Measurements from ENCODE around the gene RASD2. TPM values are rescaled to one million over a fixed set of nuclear protein-coding genes. Genes with fewer than 3 reads are reported as not detected.
A peak's percentile ranks its signal among the peaks of the same experiment; 100 is the strongest.

RASD2 gene
- total RNA-seq, 1 donor from 2014 or later = 3.6 TPM

DNA sequence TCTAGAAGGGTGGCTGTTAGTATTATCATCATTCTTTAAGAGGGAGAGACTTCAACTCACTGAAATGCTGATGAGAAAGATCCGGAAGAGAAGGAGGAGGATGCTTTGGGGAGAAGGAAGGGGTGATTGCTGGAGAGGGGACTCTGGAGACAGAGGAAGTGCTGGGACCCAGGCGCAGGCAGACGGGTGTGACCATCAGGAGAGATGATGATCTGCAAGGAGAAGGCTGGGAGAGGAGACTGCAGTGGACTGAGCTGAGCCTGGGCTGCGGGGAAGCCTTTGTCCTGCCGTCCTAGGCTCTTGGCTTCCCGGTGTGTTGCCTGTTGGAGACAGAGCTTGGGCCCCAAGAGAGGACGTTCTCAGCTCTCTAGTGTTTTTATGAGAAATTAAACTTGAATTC lies 22.6 kb downstream of the RASD2 start:
- ATAC-seq = no peak
- no peaks in the 10 kb centered on the region for H3K36me3 ChIP-seq
- H3K4me3 ChIP-seq = no peak overlapping the region
- H3K9me3 ChIP-seq = no peaks in the 10 kb centered on the region
- intact Hi-C loops (cut with DNase I) = no loop called here
- H3K4me1 ChIP-seq = peaks cover 3% of the 10 kb centered on the region
- no peak overlapping the region for H3K27ac ChIP-seq
- TF ChIP-seq, protein P1, sequence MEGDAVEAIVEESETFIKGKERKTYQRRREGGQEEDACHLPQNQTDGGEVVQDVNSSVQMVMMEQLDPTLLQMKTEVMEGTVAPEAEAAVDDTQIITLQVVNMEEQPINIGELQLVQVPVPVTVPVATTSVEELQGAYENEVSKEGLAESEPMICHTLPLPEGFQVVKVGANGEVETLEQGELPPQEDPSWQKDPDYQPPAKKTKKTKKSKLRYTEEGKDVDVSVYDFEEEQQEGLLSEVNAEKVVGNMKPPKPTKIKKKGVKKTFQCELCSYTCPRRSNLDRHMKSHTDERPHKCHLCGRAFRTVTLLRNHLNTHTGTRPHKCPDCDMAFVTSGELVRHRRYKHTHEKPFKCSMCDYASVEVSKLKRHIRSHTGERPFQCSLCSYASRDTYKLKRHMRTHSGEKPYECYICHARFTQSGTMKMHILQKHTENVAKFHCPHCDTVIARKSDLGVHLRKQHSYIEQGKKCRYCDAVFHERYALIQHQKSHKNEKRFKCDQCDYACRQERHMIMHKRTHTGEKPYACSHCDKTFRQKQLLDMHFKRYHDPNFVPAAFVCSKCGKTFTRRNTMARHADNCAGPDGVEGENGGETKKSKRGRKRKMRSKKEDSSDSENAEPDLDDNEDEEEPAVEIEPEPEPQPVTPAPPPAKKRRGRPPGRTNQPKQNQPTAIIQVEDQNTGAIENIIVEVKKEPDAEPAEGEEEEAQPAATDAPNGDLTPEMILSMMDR (IDR thresholded peaks at IDR 0.05) = no peak
- no peak for DNase-seq
- no peaks in the 10 kb centered on the region for H3K27me3 ChIP-seq (ENCODE audit: low read depth)

DNA sequence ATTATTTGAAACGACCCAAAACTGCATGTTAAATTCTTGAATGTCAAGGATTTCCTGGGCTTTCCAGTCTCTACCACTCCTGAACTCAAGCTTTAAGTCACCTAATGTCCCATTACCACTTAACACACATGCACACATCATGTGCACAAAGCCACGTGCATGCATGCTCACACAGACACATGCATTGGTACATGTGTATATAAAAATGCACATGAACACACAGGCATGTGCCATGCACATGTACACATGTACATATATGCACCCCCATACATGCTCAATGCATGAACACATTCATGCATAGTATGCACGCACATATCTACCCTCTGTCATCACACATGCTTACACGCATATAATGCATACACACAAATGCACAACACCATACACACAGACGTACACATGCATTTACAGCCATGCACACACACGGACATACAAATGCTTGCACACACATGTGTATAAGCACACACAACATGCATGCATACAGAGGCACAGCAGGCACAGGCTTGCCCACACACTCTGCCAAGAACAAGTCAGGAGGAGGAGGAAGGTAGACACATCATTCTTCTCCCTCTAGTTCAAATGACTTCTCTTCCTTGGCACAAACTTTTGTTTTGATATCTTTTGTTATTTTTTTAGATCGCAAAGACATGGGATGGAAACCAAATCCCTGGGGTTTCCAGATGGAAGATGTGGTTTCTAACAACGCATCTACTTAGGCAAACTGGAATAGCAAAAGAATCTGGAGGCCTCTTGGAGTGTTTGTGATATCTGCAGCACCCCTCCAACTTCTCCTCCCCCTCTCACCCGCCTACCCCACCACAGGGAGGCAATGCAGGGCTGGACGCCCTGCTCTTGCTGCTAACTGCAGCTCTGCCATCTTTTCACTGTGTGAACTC lies 24.6 kb downstream of the RASD2 start:
- Histone ChIP-seq H3K27ac (no peak overlapping the region), H3K4me1 (peaks cover 3% of the 10 kb centered on the region), H3K36me3 (no peaks in the 10 kb centered on the region), H3K4me3 (no peak overlapping the region), H3K27me3 (ENCODE audit: low read depth) (peaks cover 4% of the 10 kb centered on the region), H3K9me3 (no peaks in the 10 kb centered on the region)
- DNase-seq (no peak), ATAC-seq (no peak)
- intact Hi-C loops (cut with DNase I) = no loop called here
- TF ChIP-seq, protein P1 (IDR thresholded peaks at IDR 0.05) = no peak

DNA sequence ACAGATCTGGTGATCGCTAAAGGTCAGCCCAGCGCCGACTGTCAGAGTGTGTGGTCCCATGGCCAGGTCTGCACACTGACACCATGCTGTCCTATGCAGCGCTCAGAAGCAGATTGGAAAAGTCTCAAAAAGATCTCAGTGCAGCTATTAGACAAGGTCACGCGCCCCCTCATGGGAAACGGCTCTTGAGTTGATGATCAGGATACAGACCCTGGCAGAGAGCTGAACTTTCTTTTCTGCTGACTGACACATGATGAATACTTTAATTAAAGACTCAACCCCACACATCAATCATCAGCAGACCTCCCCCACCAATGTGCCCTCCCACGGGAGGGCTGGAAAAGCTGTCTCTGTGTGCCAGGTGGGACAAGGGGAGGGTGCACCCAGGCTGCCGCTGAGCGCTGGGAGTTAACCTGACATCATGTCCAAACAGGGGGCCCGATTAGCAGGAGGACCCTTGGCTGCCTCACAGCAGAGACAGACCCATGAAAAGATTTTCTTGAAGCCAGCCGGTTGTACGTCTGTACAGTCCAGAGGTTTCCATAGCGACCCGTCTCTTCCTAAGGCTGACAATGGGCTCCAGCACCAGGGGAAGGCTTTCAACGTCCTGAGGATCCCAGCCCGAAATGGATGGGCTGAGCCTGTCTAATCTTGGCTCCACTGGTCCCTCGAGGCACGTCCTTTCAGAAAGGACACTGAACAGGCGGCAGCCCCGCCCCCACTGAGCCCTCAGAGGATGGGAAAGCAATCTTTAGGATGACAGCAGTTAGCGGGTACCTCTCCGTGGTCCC lies 26.9 kb downstream of the RASD2 start:
- TF ChIP-seq, protein P1 (IDR thresholded peaks at IDR 0.05) = no peak
- Histone ChIP-seq H3K4me1 (peaks cover 3% of the 10 kb centered on the region), H3K9me3 (no peaks in the 10 kb centered on the region), H3K36me3 (no peaks in the 10 kb centered on the region), H3K4me3 (no peak overlapping the region), H3K27ac (no peak overlapping the region), H3K27me3 (ENCODE audit: low read depth) (peaks cover 5% of the 10 kb centered on the region)
- no peak for DNase-seq
- ATAC-seq = no peak
- intact Hi-C loops (cut with DNase I) = no loop called here

DNA sequence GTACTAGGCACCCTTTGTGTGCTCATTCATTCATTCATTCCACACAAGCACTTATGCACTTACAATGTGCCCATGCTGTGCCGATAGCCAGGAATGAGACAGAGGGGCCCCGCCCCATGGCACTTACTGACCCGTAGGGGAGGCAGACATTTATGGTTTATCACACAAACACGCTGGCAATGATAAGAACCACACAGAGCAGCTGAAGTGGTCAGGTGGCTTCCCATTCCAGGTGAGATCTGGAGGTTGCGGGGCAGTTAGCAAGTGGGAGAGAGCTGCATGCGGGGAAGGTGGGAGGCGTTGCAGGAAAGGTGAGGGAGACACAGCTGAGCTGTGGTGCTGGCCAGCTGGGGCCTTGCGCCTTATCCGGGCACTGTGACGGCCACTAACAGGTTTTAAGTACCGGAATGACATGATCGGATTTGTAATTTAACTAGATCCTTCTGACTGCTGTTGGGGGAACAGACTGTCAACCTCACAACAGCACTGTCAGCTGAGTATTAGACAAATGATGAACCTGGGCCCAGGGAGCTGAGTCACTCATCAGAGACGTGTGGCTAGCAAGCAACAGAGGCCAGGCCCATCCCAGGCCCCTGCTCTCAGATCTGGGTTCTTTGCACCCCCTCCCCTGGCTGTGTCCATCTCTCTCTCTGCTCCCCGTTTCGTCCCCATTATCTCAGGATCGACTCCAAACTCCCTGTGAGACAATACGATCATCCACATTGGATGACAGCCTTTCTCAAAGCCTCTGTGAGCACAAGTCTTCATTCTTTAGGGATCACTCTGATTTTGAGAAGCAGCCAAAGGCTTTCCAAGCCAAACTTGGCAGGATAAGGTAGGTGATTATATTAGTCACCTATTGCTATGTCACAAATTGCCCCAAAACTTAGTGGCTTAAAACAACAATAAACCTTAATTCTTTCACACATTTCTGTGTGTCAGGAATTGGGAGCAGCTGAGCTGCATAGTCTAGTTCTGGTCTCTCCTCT lies 28.4 kb downstream of the RASD2 start:
- H3K27ac ChIP-seq = no peak overlapping the region
- peaks cover 3% of the 10 kb centered on the region for H3K4me1 ChIP-seq
- H3K9me3 ChIP-seq = no peaks in the 10 kb centered on the region
- intact Hi-C loops (cut with DNase I) = no loop called here
- no peak overlapping the region for H3K4me3 ChIP-seq
- DNase-seq (no peak), ATAC-seq (peak; percentile 59 to 66)
- H3K36me3 ChIP-seq = no peaks in the 10 kb centered on the region
- TF ChIP-seq, protein P1 (IDR thresholded peaks at IDR 0.05) = no peak
- peaks cover 5% of the 10 kb centered on the region for H3K27me3 ChIP-seq (ENCODE audit: low read depth)

DNA sequence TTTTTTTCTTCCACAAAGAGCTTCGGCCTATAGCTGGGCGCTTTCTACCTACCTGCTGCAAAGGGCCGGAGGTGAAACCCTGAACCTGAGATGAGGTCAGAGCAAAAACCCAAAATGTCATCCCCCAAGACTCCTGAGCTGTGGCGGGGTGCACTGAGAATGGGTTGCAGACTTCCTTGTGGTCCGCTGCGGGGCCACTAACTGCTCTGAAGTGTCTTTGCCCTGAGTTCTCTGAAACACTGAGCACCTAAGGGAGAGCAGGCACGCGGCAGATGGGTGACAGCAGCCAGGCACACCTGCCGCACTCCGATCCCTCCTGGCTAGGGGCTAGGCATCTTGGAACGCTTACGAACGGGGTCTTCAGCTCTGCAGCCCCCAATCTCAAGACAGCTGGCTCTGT lies 29.3 kb downstream of the RASD2 start:
- Histone ChIP-seq H3K36me3 (no peaks in the 10 kb centered on the region), H3K27me3 (ENCODE audit: low read depth) (peaks cover 5% of the 10 kb centered on the region), H3K27ac (no peak overlapping the region), H3K9me3 (no peaks in the 10 kb centered on the region), H3K4me1 (no peaks in the 10 kb centered on the region), H3K4me3 (no peak overlapping the region)
- TF ChIP-seq, protein P1 (IDR thresholded peaks at IDR 0.05) = no peak
- intact Hi-C loops (cut with DNase I) = no loop called here
- ATAC-seq = no peak
- DNase-seq = no peak
